ENCODE results near the gene PPBP.

PPBP gene

GRCh38 chr4:73947239-73947985, 40.6 kb downstream of the PPBP start:
- no peak for DNase-seq

GRCh38 chr4:73945674-73946449, 42.1 kb downstream of the PPBP start:
- DNase-seq, result no peak

- DNase-seq, result no peak
Measured at GRCh38 chr4:73945140-73945539, 42.9 kb downstream of the PPBP start.

DNA sequence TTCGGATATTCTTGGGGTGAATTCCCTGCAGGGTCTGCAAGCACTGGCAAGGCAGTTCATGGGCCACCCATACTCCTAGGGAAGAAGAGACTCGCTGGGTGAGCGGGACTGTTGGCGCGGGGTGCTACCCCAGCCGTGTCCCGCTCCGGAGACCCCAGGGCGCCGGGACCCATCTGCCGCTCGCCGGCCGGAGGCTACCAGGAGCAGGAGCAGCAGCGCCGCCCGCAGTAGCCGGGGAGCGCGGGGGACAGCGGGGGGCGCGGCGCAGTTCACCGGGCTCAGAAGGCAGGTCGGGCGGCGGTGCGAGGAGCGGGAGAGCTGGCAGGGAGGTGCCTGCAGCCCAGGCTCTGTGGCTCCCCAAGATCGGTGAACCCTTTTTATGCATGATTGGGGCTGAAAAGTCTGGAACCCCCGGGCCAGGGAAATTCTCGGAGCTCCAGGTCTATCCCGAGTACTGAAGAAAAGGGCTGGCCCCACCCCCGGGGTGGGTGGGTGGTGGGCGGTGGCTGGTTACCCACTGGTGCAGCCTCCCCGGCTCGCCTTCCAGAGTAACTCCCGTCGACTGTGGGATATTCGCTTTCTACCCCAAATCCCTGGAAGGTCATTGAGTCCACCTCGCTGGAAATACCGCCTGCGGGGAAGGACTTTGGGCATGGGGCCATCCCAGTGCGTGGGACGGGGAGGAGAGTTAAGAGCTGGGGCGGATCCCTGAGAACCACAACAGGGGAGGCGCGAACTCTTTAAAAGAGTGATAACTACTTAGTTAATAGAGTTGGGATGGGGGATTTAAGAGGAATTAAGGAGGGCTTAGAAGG, 43.7 kb downstream of the PPBP start:
- no peak for DNase-seq

DNA sequence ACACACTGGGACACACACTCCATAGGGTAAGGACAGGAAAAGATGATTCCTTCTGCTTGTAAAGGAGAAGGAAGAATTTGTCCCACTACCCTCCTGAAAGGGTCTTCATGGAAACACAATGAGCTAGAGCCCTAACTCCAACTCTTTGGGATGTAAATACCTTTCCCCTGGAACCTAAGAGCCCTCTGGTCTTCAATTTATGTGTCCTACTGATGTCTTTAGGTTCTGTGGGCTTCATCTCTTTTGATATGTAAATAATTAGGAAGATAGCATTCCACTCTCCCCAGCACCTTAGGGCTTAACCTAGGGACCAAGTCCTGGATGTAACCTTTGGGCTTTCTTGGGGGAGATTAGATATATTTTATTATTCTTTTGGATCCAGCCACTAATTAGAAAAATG, 44.4 kb downstream of the PPBP start:
- DNase-seq, result no peak

DNA sequence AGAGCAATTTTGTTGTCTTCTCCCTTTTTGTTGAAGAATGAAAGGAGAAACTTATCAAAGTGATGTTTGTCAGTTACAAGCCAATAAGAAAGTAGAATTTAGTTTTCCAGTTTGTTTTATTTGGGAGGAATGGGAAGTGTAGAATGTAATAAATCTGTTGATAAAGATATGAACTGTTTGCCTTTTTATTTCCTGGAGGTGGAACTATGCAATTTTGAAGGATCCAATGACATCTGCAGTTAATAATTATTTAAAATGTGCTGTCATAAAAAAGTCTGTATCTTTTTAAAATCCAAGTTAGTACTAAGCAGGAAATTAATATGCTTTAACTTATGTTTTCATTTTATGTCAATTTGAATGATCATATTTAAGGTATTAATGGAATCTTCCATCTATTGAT, 51.0 kb downstream of the PPBP start:
- no peak for DNase-seq
